Caco-2 (cell line): ENCODE data around the gene TRPV4. TPM values are rescaled to one million over a fixed set of nuclear protein-coding genes. Genes with fewer than 3 reads are reported as not detected.

Experiments
- BruUV-seq: library from RNA; stranded (reverse); fragments of 400-500 nt; replicated peaks from 2 replicates; lab custom pipeline; 2021; lab: Mats Ljungman, UMichigan
- CTCF ChIA-PET: fragments of 300-600 bp; sonication (Branson Sonifier 250); formaldehyde crosslinking; loops from one replicate; lab custom pipeline; 2022; ENCODE audit warnings: antibody characterized with exemption; lab: Charles Lee
- POLR2A ChIA-PET: fragments of 300-600 bp; sonication (Branson Sonifier 250); formaldehyde crosslinking; loops from one replicate; lab custom pipeline; 2022; ENCODE audit warnings: antibody characterized with exemption; lab: Charles Lee
- DNase-seq, 2 experiments: peaks; one replicate each; pipeline versions ENCODE4 v3.0.0 to v3.0.0-alpha.2; 2020 to 2022
- H3K27me3 ChIP-seq: replicated peaks from 2 replicates; pipeline ENCODE4 v1.6.0; 2011; ENCODE audit warnings: low read length; ENCODE audit not compliant: control insufficient read depth, insufficient read depth
- H3K36me3 ChIP-seq: 2 replicates; pipeline ENCODE4 v1.5.1; 2011; ENCODE audit warnings: low read length; ENCODE audit not compliant: control insufficient read depth, insufficient read depth
- H3K4me1 ChIP-seq: fragments of 250-450 bp; sonication (Bioruptor Pico); 2 replicates; pipeline ENCODE4 v1.5.1; 2020; ENCODE audit warnings: mild to moderate bottlenecking
- H3K4me3 ChIP-seq: 2 replicates; pipeline ENCODE4 v1.5.1; 2011; ENCODE audit warnings: low read depth, mild to moderate bottlenecking, control low read depth, low read length
- H3K9me3 ChIP-seq: fragments of 250-450 bp; sonication (Bioruptor Pico); 2 replicates; pipeline ENCODE4 v1.5.1; 2020; ENCODE audit warnings: mild to moderate bottlenecking, moderate library complexity
- H3K27ac Mint-ChIP-seq: one replicate; pipeline ENCODE4 v1.8.0; 2022; ENCODE audit warnings: mixed read lengths; ENCODE audit not compliant: unreplicated experiment
- H3K27me3 Mint-ChIP-seq: one replicate; pipeline ENCODE4 v1.8.0; 2022; ENCODE audit warnings: mixed read lengths; ENCODE audit not compliant: insufficient read depth, unreplicated experiment
- H3K36me3 Mint-ChIP-seq: one replicate; pipeline ENCODE4 v1.8.0; 2022; ENCODE audit warnings: mild to moderate bottlenecking, mixed read lengths; ENCODE audit not compliant: insufficient read depth, unreplicated experiment
- H3K4me1 Mint-ChIP-seq: one replicate; pipeline ENCODE4 v1.8.0; 2022; ENCODE audit warnings: low read depth, mixed read lengths; ENCODE audit not compliant: unreplicated experiment
- H3K4me3 Mint-ChIP-seq: one replicate; pipeline ENCODE4 v1.8.0; 2022; ENCODE audit warnings: mild to moderate bottlenecking, moderate library complexity, mixed read lengths; ENCODE audit not compliant: unreplicated experiment
- H3K9me3 Mint-ChIP-seq: one replicate; pipeline ENCODE4 v1.8.0; 2022; ENCODE audit warnings: mixed read lengths; ENCODE audit not compliant: unreplicated experiment
- intact Hi-C: fragments of 100-400 bp; cut with micrococcal nuclease; formaldehyde crosslinking; loops from one replicate; pipeline ENCODE4 v1.10.0; 2022; ENCODE audit not compliant: unreplicated experiment
- total RNA-seq: library from RNA; stranded (reverse); gene quantifications from 2 replicates; pipeline ENCODE4 v1.2.3, GENCODE V29; 2022
- TF ChIP-seq, protein P1 (sequence below), 2 experiments: fragments of 200-600 bp in 1 of 2; IDR thresholded peaks; 1 replicate in 1 of 2; 2 replicates in 1 of 2; pipeline versions ENCODE4 v1.5.1 to v1.8.0; 2011 to 2022; ENCODE audit warnings: antibody characterized with exemption in 1 of 2, control low read depth in 1 of 2, inconsistent platforms in 1 of 2, low read depth in 1 of 2, low read length in 1 of 2, mild to moderate bottlenecking in 1 of 2, moderate library complexity in 1 of 2; ENCODE audit not compliant: insufficient read depth in 1 of 2, severe bottlenecking in 1 of 2, unreplicated experiment in 1 of 2

Gene TRPV4
- total RNA-seq, 1 experiment from 2014 or later: not detected

- no peaks in the 10 kb centered on the region for H3K9me3 Mint-ChIP-seq
- POLR2A ChIA-PET: no interaction called here
- H3K4me1 Mint-ChIP-seq: peaks cover 38% of the 10 kb centered on the region
- peaks cover 31% of the 10 kb centered on the region for H3K4me1 ChIP-seq
- TSS peak; percentile 44 for BruUV-seq
- no peak overlapping the region for H3K27ac Mint-ChIP-seq
- H3K9me3 ChIP-seq: no peaks in the 10 kb centered on the region
- CTCF ChIA-PET: interaction anchor here (1.6 kb wide), 1 partner anchor 25 kb away, joined by 6 read pairs; no protein-coding TSS in a partner anchor
- intact Hi-C loops: no loop called here
- DNase-seq: no peak
- H3K27me3 ChIP-seq: no peaks in the 10 kb centered on the region
- no peaks in the 10 kb centered on the region for H3K27me3 Mint-ChIP-seq
- H3K36me3 Mint-ChIP-seq: peaks cover 5% of the 10 kb centered on the region
- no peak overlapping the region for H3K4me3 Mint-ChIP-seq
- no peak overlapping the region for H3K4me3 ChIP-seq
- TF ChIP-seq, protein P1, sequence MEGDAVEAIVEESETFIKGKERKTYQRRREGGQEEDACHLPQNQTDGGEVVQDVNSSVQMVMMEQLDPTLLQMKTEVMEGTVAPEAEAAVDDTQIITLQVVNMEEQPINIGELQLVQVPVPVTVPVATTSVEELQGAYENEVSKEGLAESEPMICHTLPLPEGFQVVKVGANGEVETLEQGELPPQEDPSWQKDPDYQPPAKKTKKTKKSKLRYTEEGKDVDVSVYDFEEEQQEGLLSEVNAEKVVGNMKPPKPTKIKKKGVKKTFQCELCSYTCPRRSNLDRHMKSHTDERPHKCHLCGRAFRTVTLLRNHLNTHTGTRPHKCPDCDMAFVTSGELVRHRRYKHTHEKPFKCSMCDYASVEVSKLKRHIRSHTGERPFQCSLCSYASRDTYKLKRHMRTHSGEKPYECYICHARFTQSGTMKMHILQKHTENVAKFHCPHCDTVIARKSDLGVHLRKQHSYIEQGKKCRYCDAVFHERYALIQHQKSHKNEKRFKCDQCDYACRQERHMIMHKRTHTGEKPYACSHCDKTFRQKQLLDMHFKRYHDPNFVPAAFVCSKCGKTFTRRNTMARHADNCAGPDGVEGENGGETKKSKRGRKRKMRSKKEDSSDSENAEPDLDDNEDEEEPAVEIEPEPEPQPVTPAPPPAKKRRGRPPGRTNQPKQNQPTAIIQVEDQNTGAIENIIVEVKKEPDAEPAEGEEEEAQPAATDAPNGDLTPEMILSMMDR (IDR thresholded peaks at IDR 0.05; ENCODE audit: insufficient read depth in 1 of 2, low read depth in 1 of 2, low read length in 1 of 2, severe bottlenecking in 1 of 2, unreplicated experiment in 1 of 2): no peak
- no peaks in the 10 kb centered on the region for H3K36me3 ChIP-seq
These were observed 45.0 kb upstream of the TRPV4 start for GRCh38 chr12:109878247-109878625.

DNA sequence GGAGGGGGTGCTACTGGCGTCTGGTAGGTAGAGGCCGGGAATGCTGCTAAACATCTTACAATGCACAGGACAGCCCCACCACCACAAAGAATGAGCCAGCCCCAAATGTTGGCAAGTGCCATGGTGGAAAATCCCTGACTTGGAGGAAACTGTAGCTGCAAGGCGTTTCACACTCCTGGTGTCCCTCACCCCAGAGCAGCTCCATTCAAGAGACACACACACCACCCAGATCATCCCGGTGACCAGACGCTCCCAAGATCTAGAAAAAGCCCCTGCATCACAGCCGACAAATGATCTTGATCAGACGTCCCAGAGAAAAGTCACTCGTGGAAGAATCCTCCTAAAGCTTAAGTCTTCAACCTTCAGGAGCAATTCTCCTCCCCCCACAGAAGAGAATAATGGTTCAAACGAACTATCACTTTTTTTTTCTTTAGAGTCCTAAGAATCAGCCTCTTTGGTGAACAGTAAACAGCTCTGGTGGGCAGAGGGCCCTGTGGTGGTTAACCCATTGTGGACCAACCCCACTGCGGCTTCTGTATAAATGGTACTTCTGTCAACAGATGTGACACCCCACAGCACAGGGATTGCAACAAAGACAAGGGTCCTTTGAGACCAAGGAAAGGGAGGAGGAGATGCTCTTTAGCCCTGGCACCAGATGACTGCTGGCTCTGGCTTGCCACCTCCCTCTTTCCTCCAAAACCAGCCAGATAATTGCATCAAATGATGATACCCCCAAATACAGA, 44.5 kb upstream of the TRPV4 start:
- no TSS peak for BruUV-seq
- H3K4me1 ChIP-seq: peaks cover 31% of the 10 kb centered on the region
- CTCF ChIA-PET: interaction anchor here (1.6 kb wide), 1 partner anchor 24 kb away, joined by 6 read pairs; no protein-coding TSS in a partner anchor
- intact Hi-C loops: no loop called here
- no peaks in the 10 kb centered on the region for H3K9me3 ChIP-seq
- Mint-ChIP-seq H3K4me3 (no peak overlapping the region), H3K27ac (no peak overlapping the region), H3K9me3 (no peaks in the 10 kb centered on the region), H3K36me3 (peaks cover 5% of the 10 kb centered on the region), H3K4me1 (peaks cover 38% of the 10 kb centered on the region), H3K27me3 (no peaks in the 10 kb centered on the region)
- no peaks in the 10 kb centered on the region for H3K36me3 ChIP-seq
- no peaks in the 10 kb centered on the region for H3K27me3 ChIP-seq
- POLR2A ChIA-PET: no interaction called here
- no peak overlapping the region for H3K4me3 ChIP-seq
- DNase-seq: no peak
- TF ChIP-seq, protein P1 (IDR thresholded peaks at IDR 0.05; ENCODE audit: insufficient read depth in 1 of 2, low read depth in 1 of 2, low read length in 1 of 2, severe bottlenecking in 1 of 2, unreplicated experiment in 1 of 2): no peak

DNA sequence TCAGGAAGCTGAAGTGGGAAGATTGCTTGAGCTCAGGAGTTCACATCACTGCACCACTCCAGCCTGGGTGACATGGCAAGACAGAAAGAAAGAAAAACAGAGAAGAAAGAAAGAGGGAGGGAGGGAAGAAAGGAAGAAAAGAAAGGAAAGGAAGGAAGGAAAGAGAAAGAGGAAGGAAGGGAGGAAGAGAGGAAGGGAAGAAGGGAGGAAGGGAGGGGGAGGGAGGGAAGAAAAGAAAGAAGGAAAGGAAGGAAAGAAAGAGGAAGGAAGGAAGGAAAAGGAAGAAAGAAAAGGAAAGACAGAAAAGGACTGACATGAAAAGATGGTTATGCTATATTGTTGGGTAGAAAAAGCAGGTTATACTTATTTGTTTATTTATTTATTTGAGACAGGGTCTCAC, 43.2 kb upstream of the TRPV4 start:
- BruUV-seq: no TSS peak

More for the DNA sequence above, 43.2 kb upstream of the TRPV4 start:
- H3K9me3 Mint-ChIP-seq: no peaks in the 10 kb centered on the region
- peaks cover 35% of the 10 kb centered on the region for H3K4me1 Mint-ChIP-seq
- CTCF ChIA-PET: no interaction called here
- Histone ChIP-seq H3K4me1 (peaks cover 37% of the 10 kb centered on the region), H3K36me3 (no peaks in the 10 kb centered on the region), H3K9me3 (no peaks in the 10 kb centered on the region), H3K27me3 (no peaks in the 10 kb centered on the region), H3K4me3 (no peak overlapping the region)
- TF ChIP-seq, protein P1 (IDR thresholded peaks at IDR 0.05; ENCODE audit: insufficient read depth in 1 of 2, low read depth in 1 of 2, low read length in 1 of 2, severe bottlenecking in 1 of 2, unreplicated experiment in 1 of 2): no peak
- no peak for DNase-seq
- intact Hi-C loops: no loop called here
- POLR2A ChIA-PET: no interaction called here
- H3K36me3 Mint-ChIP-seq: peaks cover 5% of the 10 kb centered on the region
- no peaks in the 10 kb centered on the region for H3K27me3 Mint-ChIP-seq
- H3K27ac Mint-ChIP-seq: no peak overlapping the region
- no peak overlapping the region for H3K4me3 Mint-ChIP-seq
